IPS-15b (cell line): Measurements from ENCODE around the gene TNRC6A.

ENCODE experiments used
- H3K27me3 ChIP-seq: one replicate; pipeline ENCODE4 v1.6.1; 2013; ENCODE audit warnings: low read length; ENCODE audit not compliant: control insufficient read depth, insufficient read depth
- H3K36me3 ChIP-seq: one replicate; pipeline ENCODE4 v1.6.1; 2013; ENCODE audit warnings: low read length; ENCODE audit not compliant: control insufficient read depth, insufficient read depth
- H3K4me1 ChIP-seq: one replicate; pipeline ENCODE4 v1.6.1; 2013; ENCODE audit warnings: mild to moderate bottlenecking, low read length; ENCODE audit not compliant: control insufficient read depth, insufficient read depth
- H3K4me3 ChIP-seq: one replicate; pipeline ENCODE4 v1.5.1; 2013; ENCODE audit warnings: low read depth, low read length
- H3K9ac ChIP-seq: one replicate; pipeline ENCODE4 v1.6.1; 2013; ENCODE audit warnings: low read depth, mild to moderate bottlenecking, low read length
- H3K9me3 ChIP-seq: one replicate; pipeline ENCODE4 v1.6.1; 2013; ENCODE audit warnings: mild to moderate bottlenecking, low read length; ENCODE audit not compliant: control insufficient read depth, insufficient read depth

TNRC6A gene

DNA sequence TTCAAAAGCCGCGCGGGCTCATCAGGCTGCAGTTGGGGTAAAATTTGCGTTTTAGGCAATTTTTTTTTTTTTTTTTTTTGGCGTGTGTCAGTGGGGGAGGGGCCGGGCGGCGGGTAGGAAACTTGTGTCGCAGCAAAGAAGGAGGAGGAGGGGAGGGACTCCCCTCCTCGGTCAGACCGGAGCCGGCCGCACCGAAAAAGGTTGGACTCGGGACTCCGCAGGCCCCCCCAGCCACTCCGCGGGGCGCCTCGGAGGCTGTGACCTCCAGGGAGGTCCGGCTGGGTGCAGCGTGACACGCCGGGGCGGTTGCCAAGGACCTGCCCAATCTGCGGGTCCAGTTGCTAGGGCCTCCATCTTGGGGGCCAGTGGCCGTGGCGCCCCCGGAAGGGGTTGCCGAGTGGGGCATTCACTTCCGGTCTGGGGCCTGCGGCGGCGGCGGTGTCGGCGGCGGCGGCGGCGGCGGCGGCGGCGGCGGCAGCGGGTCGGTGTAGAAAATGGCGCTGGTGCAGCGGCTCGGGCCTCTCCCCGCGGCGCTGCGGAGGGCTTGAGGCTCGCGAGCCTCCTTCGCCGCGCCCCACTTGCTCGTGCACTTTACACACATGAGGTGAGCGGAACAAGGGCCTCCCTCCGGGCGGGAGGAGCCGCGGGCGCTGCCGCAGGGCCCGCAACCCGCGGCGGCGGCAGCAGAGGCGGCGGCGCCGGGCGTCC, at the start of gene TNRC6A:
TNRC6A (plus strand) TSS at position 409 of the 708 bp plus-strand sequence; CDS start at position 600, 191 bp downstream.
- H3K4me3 ChIP-seq: peak within 1 kb of the TSS; percentile 76
- H3K9ac ChIP-seq: peak within 1 kb of the TSS; percentile 93
- no peaks in the 10 kb centered on the region for H3K27me3 ChIP-seq
- peaks cover 16% of the 10 kb centered on the region for H3K4me1 ChIP-seq
- no peaks in the 10 kb centered on the region for H3K36me3 ChIP-seq
- no peaks in the 10 kb centered on the region for H3K9me3 ChIP-seq

DNA sequence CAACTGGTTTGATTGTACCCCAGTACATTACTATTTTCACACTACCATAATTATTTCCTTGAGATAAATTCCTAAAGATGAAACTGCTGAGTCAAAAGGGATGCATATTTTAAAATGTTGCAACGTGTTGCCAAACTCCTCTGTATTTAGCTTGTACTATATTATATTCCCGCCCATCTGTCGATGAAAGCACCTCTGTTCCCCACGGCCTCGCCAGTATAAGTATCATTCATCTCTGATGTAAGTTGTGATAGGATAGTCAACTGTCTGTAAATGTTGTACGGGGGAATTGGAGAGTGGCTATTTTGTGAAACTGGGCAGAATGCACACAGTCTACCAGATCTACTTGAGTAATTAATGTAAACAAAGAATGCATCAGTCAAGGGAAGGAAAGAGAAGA, 47.7 kb upstream of the TNRC6A start:
- H3K36me3 ChIP-seq: no peaks in the 10 kb centered on the region
- peaks cover 12% of the 10 kb centered on the region for H3K4me1 ChIP-seq
- H3K27me3 ChIP-seq: no peaks in the 10 kb centered on the region
- no peaks in the 10 kb centered on the region for H3K9me3 ChIP-seq
- no peak overlapping the region for H3K4me3 ChIP-seq
- H3K9ac ChIP-seq: no peak overlapping the region

DNA sequence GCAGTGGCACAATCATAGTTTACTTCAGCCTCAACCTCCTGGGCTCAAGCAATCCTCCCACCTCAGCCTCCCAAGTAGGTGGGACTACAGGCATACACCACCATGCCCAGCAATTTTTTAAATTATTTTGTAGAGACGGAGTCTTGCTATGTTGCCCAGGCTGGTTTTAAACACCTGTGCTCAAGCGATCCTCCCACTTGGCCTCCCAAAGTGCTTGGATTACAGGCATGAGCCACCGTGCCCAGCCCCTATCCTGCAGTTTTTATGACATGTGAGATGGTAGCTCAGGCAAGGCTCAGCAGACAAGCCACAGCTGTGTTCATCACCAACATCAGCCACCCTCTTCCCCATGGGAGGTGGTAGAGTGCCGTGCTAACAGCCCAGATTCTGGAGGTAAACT, 46.2 kb upstream of the TNRC6A start:
- Histone ChIP-seq H3K27me3 (no peaks in the 10 kb centered on the region), H3K9me3 (no peaks in the 10 kb centered on the region), H3K9ac (no peak overlapping the region), H3K4me3 (no peak overlapping the region), H3K4me1 (peaks cover 12% of the 10 kb centered on the region), H3K36me3 (no peaks in the 10 kb centered on the region)

DNA sequence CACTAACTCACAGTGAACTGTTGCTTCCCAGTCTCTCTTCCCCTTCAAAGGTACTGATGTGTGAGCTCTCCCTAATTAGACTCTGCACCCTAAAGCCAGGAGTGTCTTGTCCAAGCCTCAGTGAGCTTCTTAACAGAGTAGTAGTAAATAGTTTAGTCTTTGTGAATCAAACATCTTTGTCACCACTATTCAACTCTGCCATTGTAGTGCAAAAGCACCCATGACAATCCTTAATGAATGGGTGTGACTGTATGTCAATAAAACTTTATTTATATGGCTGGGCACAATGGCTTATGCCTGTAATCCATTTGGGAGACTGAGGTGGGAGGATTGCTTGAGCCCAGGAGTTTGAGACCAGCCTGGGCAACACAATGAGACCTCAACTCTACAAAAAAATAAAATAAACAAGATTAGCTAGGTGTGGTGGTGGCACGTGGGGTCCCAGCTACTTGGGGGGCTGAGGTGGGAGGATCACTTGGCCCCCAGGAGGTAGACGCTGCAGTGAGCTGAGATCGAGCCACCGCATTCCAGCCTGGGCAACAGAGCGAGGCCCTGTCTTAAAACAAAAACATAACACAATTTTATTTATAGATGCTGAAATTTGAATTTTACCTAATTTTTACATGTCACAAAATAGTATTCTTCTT, 45.5 kb upstream of the TNRC6A start:
- no peaks in the 10 kb centered on the region for H3K36me3 ChIP-seq
- no peaks in the 10 kb centered on the region for H3K27me3 ChIP-seq
- H3K9ac ChIP-seq: no peak overlapping the region
- no peak overlapping the region for H3K4me3 ChIP-seq
- no peaks in the 10 kb centered on the region for H3K9me3 ChIP-seq
- peaks cover 12% of the 10 kb centered on the region for H3K4me1 ChIP-seq

DNA sequence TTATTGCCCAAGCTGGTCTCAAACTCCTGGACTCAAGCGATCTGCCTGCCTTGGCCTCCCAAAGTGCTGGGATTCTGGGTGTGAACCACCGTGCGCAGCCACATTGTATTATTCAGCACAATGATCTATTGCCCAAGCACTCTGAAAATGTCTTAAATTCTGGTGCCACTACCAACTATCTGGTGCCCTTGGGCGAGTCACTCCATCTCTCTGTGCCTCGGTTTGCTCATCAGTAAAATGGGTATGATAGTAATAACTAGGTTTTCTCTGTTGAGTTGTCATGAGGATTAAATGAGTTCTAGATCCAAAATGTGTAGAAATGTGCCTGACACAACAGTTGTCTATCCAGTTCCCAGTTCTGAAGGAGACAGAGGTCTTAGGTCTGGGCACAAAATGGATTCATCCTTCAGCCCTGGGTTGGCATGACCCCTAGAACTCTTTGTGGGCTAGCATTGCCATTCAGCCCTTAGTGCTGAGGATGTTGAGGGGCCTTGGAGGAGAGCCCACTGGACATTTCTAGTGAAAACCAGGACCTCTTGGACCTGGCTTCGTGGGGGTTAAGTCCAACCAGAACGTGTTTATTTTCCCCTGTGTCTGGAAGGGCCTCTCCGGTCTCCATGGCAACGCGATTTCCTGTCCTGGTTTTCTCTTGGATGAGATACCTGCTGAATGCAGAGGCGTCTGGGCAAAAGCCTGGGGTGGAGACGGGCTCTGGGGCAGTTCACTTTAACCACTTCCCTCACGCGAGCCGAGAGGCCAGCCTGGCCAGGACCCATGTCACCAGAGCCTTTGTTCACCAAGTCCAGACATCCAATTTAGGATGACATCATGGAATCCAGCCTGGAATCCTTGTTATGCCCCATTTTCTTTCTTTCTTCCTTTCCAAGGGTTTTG, 43.7 kb upstream of the TNRC6A start:
- no peaks in the 10 kb centered on the region for H3K36me3 ChIP-seq
- H3K4me3 ChIP-seq: no peak overlapping the region
- H3K9ac ChIP-seq: no peak overlapping the region
- no peaks in the 10 kb centered on the region for H3K27me3 ChIP-seq
- H3K9me3 ChIP-seq: no peaks in the 10 kb centered on the region
- H3K4me1 ChIP-seq: peaks cover 12% of the 10 kb centered on the region

DNA sequence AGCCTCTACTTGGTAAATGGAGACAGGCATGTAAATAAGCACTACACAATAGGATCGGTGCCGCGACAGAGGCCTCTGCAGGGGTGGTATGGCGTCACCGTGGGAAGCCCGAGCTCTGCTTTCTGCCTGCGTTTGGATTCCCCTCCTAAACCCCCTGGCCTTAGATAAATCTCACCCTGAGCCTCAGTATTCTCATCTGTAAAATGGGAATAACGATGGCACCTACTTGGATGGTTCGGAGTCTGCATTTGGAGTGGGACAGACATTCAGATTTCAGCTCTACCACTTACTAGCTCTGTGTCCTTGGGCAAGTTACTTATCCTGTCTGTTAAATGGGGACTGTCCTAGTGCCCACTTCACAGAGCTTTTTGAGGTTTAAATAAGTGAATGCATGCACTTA, 42.8 kb upstream of the TNRC6A start:
- H3K9ac ChIP-seq: no peak overlapping the region
- no peaks in the 10 kb centered on the region for H3K36me3 ChIP-seq
- no peaks in the 10 kb centered on the region for H3K27me3 ChIP-seq
- H3K4me3 ChIP-seq: no peak overlapping the region
- no peaks in the 10 kb centered on the region for H3K9me3 ChIP-seq
- H3K4me1 ChIP-seq: peaks cover 12% of the 10 kb centered on the region

DNA sequence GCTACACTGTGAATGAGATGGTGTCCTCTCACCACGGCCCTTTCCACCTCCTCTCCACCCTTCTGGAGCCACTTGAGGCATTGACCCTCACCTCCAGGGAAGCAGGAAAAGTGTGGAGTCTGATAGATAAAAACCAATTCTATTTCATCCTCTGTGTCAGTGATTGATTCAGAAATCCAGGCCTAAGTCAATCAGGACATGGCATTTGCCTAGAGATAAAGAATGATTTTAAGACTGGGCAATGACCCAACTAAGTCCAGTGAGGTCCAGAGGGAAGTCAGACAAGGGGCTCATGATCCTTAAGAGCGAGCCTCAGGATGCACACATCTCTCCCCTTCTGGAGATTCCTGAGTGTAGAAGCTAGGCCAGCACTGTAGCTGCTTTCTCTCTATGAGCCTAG, 41.1 kb upstream of the TNRC6A start:
- peaks cover 12% of the 10 kb centered on the region for H3K4me1 ChIP-seq
- H3K9ac ChIP-seq: no peak overlapping the region
- no peaks in the 10 kb centered on the region for H3K9me3 ChIP-seq
- H3K27me3 ChIP-seq: no peaks in the 10 kb centered on the region
- no peak overlapping the region for H3K4me3 ChIP-seq
- H3K36me3 ChIP-seq: no peaks in the 10 kb centered on the region

DNA sequence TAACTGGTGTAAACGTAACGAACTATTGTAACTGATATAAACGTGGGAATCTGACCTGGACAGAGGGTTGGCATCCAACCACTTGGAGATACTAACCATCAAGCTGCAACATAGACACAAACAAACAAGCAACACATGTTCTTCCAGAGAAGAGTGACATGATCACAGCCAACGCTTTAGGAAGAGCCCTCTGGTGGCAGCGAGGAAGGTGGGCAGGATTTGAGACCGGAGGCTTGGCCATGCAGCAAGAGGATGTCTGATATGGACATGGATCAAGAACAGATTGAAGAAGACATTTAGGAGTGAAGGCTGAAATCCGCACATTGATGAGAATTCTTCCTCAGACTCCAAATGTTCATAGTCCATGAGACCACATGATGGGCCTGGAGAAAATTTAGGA, 40.3 kb upstream of the TNRC6A start:
- Histone ChIP-seq H3K36me3 (no peaks in the 10 kb centered on the region), H3K4me1 (peaks cover 9% of the 10 kb centered on the region), H3K9me3 (no peaks in the 10 kb centered on the region), H3K9ac (no peak overlapping the region), H3K27me3 (no peaks in the 10 kb centered on the region), H3K4me3 (no peak overlapping the region)

DNA sequence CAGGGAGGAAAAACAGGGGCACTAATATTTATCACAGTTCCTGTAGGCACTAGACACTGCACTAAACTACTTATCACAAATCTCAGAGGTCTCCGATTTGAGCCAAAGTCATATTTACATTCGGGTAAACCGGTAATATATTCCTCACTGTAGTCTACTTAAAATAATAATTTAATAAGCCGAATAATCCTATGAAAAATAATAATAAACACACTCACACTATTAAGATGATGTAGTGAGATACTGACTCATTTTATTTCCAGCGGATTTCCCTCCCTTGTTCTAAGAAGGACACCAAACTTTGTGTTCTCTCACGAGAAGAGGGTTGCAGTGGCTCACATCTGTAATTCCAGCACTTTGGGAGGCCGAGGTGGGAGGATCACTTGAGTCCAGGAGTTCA, 36.6 kb upstream of the TNRC6A start:
- H3K4me3 ChIP-seq: no peak overlapping the region
- no peaks in the 10 kb centered on the region for H3K9me3 ChIP-seq
- no peaks in the 10 kb centered on the region for H3K36me3 ChIP-seq
- H3K27me3 ChIP-seq: no peaks in the 10 kb centered on the region
- H3K9ac ChIP-seq: no peak overlapping the region
- H3K4me1 ChIP-seq: no peaks in the 10 kb centered on the region

DNA sequence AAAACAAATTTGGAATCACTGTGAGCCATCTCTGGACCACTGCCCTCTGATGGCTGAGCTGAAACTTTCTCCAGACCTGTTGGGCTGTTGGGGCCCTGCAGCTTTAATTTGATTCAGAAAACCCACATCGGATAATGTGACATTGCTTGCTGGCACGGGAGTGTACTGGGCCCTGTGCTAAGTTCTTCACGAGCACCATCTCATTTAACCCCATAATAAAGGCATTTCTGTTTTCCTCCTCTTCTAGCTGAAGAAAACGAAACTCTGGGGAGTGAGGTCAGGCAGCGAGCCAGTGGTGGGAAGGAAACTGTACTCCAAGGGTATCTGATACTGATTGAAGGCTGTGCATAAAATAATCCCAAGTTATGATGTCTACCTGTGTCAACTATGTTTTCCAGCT, 34.5 kb upstream of the TNRC6A start:
- no peaks in the 10 kb centered on the region for H3K36me3 ChIP-seq
- no peak overlapping the region for H3K4me3 ChIP-seq
- H3K27me3 ChIP-seq: no peaks in the 10 kb centered on the region
- H3K9me3 ChIP-seq: no peaks in the 10 kb centered on the region
- H3K4me1 ChIP-seq: no peaks in the 10 kb centered on the region
- H3K9ac ChIP-seq: no peak overlapping the region

DNA sequence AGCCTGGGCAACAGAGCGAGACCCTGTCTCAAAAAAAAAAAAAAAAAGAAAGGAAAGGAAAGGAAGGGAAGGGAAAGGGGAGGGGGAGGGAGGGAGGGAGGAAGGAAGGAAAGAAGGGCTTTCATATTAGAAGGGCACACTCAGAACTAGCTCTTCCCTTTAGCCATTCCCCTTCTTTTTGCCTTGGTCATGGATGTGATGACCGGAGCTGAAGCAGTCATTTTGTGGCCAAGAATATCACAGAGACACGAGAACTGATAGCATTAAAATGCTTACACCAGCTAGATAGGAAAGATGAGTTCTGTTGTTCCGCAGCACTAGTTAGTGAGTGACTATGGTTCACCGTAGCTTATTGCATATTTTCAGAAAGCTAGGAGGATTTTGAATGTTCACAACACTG, 32.8 kb upstream of the TNRC6A start:
- Histone ChIP-seq H3K9ac (no peak overlapping the region), H3K4me1 (peaks cover 6% of the 10 kb centered on the region), H3K27me3 (no peaks in the 10 kb centered on the region), H3K4me3 (no peak overlapping the region), H3K36me3 (no peaks in the 10 kb centered on the region), H3K9me3 (no peaks in the 10 kb centered on the region)
